Keratinocyte (primary cell): Measurements from ENCODE around the gene DYNLT2.

Experiments
- CTCF ChIP-seq, 3 experiments: IDR thresholded peaks in 1 of 3; conservative IDR thresholded peaks in 1 of 3; optimal IDR thresholded peaks in 1 of 3; 2 replicates in 2 of 3; 3 replicates in 1 of 3; pipeline versions ENCODE3 to v1.5.1; 2011; ENCODE audit warnings: low read length in 3 of 3, mild to moderate bottlenecking in 3 of 3, moderate library complexity in 2 of 3, control low read depth in 1 of 3, inconsistent platforms in 1 of 3; ENCODE audit not compliant: insufficient read depth in 2 of 3; ENCODE audit errors: extremely low read depth in 1 of 3
- EZH2 ChIP-seq: IDR thresholded peaks from one replicate; pipeline ENCODE4 v1.6.1; 2012; ENCODE audit warnings: inconsistent platforms, mild to moderate bottlenecking, low read length, moderate library complexity

GRCh38 chr6:169779092-169779815, 27.9 kb upstream of the DYNLT2 start:
- TF ChIP-seq CTCF (optimal IDR thresholded peaks at IDR 0.05 in 1 of 3, IDR thresholded peaks at IDR 0.05 in 1 of 3, conservative IDR thresholded peaks at IDR 0.05 in 1 of 3; ENCODE audit: extremely low read depth in 1 of 3, insufficient read depth in 2 of 3, low read length in 3 of 3) = no peak
- TF ChIP-seq EZH2 = no peak
